ENCODE data around the gene TCF23. TPM values are rescaled to one million over a fixed set of nuclear protein-coding genes. Genes with fewer than 3 reads are reported as not detected.

Gene TCF23
- total RNA-seq, 4 donors from 2014 or later, result 0.13 TPM; not detected in 3

DNA sequence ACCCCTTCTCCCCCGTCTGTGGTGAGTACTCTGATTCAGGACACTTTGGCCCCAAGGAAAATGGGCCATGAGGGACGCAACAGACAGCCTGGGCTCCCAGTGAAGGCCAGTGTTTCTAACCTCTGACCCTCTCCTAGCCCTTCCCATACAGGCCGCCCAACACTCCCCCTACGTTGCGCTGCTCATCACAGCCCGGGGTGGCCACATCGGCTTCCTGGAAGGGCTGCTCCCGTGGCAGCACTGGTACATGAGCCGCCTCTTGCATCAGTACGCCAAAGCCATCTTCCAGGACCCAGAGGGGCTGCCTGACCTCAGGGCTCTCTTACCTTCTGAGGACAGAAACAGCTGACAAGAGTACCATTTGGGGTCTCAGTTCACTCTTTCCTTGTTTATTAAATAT lies 18.4 kb upstream of the TCF23 start:
- peaks cover 11 to 24% of the 10 kb centered on the region in 2 donors for H3K36me3 ChIP-seq
- WGBS, 2 donors, result 92 to 96% methylated on average over 9 to 10 of the region's 10 CpGs
- no peak for TF ChIP-seq POLR2A (IDR thresholded peaks at IDR 0.05)
- TF ChIP-seq, protein P1, sequence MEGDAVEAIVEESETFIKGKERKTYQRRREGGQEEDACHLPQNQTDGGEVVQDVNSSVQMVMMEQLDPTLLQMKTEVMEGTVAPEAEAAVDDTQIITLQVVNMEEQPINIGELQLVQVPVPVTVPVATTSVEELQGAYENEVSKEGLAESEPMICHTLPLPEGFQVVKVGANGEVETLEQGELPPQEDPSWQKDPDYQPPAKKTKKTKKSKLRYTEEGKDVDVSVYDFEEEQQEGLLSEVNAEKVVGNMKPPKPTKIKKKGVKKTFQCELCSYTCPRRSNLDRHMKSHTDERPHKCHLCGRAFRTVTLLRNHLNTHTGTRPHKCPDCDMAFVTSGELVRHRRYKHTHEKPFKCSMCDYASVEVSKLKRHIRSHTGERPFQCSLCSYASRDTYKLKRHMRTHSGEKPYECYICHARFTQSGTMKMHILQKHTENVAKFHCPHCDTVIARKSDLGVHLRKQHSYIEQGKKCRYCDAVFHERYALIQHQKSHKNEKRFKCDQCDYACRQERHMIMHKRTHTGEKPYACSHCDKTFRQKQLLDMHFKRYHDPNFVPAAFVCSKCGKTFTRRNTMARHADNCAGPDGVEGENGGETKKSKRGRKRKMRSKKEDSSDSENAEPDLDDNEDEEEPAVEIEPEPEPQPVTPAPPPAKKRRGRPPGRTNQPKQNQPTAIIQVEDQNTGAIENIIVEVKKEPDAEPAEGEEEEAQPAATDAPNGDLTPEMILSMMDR (IDR thresholded peaks at IDR 0.05), result no peak
- no peak overlapping the region for H3K27ac ChIP-seq
- peaks cover 10 to 12% of the 10 kb centered on the region in 2 donors for H3K4me1 ChIP-seq
- no peaks in the 10 kb centered on the region for H3K9me3 ChIP-seq
- no peak overlapping the region for H3K4me3 ChIP-seq (replicated peaks in 1 of 3)
- H3K27me3 ChIP-seq, result no peaks in the 10 kb centered on the region
- DNase-seq, result no peak
- intact Hi-C loops (cut with DNase I), result no loop called here

DNA sequence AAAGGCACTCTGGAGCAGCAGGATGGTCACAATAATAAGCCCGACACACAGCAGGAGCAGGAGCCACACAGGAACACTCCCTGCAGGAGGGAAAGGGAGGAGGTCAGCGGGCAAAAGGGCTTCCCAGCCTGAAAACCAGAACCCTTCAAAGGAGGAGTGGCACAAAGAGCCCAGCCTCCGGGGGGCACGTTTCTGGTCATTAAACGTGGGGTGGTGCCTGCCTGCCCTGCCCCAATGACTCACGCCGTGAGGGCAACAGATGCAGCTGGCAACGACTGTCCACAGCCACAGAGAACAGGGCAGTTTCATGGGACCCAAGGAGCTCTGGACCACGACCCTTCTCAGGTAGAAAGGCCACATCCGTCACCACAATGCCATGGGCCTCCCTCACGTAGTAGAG lies 17.4 kb upstream of the TCF23 start:
- WGBS, 2 donors, result 93% methylated on average over 8 to 11 of the region's 11 CpGs
- H3K27ac ChIP-seq, result no peak overlapping the region
- intact Hi-C loops (cut with DNase I), result no loop called here

DNA sequence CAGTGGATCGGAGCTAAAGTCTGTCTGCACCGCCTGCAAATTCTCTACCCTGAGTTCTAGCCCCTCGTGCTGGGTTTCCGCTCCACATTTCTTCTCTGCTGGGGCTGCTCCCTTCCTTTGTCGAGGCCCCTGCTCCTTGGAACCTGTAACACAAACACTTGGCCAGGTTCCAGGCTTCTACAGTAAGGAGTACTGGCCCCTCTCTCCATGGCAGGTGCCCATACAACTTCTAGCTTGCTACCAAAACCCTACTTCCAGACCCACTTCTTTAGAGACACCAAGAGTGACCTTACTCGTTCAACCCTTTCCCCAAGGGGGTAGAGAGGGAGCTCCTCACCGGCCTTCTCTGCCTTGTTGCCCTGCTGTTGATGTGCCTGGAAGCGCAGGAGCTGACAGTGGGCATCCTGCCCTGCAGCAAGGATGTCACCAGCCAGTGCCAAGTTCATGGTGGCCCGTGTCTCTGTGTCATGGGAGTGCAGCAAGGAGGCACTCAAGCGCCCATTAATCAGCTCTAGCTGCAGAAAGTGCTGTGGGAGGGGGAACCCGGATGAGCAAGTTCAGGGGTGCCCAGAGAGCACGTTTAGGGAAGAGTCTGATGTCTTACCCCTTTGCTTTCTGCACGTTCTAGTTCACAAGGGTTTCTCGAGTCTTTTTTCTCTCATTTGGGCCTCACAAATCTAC lies 15.5 kb upstream of the TCF23 start:
- WGBS, 2 donors, result 34 to 35% methylated on average over 14 of the region's 14 CpGs

More for the DNA sequence above, 17.4 kb upstream of the TCF23 start:
- DNase-seq, result no peak
- no peak overlapping the region for H3K4me3 ChIP-seq (replicated peaks in 1 of 3)
- H3K27me3 ChIP-seq, result no peaks in the 10 kb centered on the region
- peaks cover 10 to 12% of the 10 kb centered on the region in 2 donors for H3K4me1 ChIP-seq
- peaks cover 11 to 24% of the 10 kb centered on the region in 2 donors for H3K36me3 ChIP-seq
- H3K9me3 ChIP-seq, result no peaks in the 10 kb centered on the region
- no peak for TF ChIP-seq POLR2A (IDR thresholded peaks at IDR 0.05)
- TF ChIP-seq, protein P1 (IDR thresholded peaks at IDR 0.05), result no peak

DNA sequence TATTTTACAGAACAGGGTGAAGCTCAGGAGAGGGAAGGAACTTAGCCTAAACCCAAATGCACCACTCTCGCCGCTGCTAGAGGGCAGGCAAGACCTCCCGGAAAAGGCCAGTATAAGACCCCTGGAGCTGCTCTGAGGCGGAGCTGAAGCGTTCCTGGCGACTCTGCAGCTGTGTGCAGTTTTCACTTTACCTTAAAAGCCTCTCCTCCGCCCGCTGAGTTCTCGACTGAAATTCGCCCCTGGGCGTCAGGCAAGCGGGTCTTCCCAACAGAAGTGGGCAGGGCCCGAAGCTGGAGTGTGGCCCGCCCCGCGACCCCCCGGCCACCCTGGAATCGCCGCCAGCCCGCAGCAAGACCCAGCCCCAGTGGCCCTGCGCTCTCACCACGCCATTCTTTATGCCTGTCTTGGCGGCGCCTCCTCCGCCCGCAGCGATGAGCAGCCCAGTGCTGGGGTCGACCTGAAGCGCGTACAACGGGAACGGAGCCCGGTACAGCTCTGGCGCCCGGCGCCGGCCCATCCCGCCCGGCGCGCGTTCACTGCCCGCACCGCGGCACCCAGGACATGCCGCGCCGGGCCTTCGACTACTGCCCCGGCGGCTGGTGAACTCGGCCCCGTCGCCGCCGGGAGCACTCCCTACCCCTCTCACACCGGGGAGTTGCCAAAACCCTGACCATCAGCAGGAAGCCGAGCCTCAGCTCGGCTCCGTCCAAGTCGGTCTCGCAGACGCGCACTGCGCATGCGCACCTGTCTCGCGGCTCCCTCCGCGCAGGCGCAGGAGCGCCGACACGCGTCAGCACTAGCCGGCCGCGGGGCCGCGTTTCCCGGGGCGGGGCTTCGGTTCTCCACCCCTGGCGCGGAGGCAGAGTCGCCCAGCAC lies 14.7 kb upstream of the TCF23 start, which contains the start of gene PREB:
Gene PREB (minus strand): TSS at position 732 of the 876 bp plus-strand sequence. CDS start 215 bp downstream, at position 517.
- intact Hi-C loops (cut with DNase I), result no loop called here
- peak in 1 of 2 donors; percentile 92 for TF ChIP-seq POLR2A (IDR thresholded peaks at IDR 0.05)
- TF ChIP-seq, protein P1 (IDR thresholded peaks at IDR 0.05), result peak in 1 of 6 experiments; percentile 7
- Histone ChIP-seq H3K4me3 (replicated peaks in 1 of 3) (peak within 1 kb of the TSS; percentile 65 to 100 (median 70)), H3K27ac (peak within 1 kb of the TSS; percentile 48 to 87 (median 78)), H3K9me3 (no peaks in the 10 kb centered on the region), H3K27me3 (no peaks in the 10 kb centered on the region), H3K4me1 (peaks cover 10 to 12% of the 10 kb centered on the region in 2 donors), H3K36me3 (peaks cover 11 to 24% of the 10 kb centered on the region in 2 donors)
- peak; percentile 97 to 98 for DNase-seq
- WGBS, 2 donors, result 0 to 2% methylated on average over 6 to 42 of the region's 86 CpGs

More for the DNA sequence above, 15.5 kb upstream of the TCF23 start:
- intact Hi-C loops (cut with DNase I), result no loop called here
- Histone ChIP-seq H3K27ac (peak overlapping the region in 1 of 3 donors; percentile 87), H3K9me3 (no peaks in the 10 kb centered on the region), H3K27me3 (no peaks in the 10 kb centered on the region), H3K4me1 (peaks cover 10 to 12% of the 10 kb centered on the region in 2 donors), H3K36me3 (peaks cover 11 to 24% of the 10 kb centered on the region in 2 donors), H3K4me3 (replicated peaks in 1 of 3) (peak overlapping the region; percentile 65 to 100 (median 70))
- TF ChIP-seq, protein P1 (IDR thresholded peaks at IDR 0.05), result no peak
- no peak for TF ChIP-seq POLR2A (IDR thresholded peaks at IDR 0.05)
- DNase-seq, result no peak

All from thyroid gland (tissue), 4 donors.